Measurements from ENCODE around the gene CD226. TPM values are rescaled to one million over a fixed set of nuclear protein-coding genes. Genes with fewer than 3 reads are reported as not detected.

The CD226 gene
- total RNA-seq, 1 donor from 2014 or later, result 0.40 TPM

GRCh38 chr18:69817335-69817940, 130.2 kb downstream of the CD226 start:
- Mint-ChIP-seq H3K4me1 (no peaks in the 10 kb centered on the region), H3K27ac (ENCODE audit: unreplicated experiment) (no peak overlapping the region), H3K36me3 (ENCODE audit: low read depth) (no peaks in the 10 kb centered on the region), H3K27me3 (ENCODE audit: low read depth) (no peaks in the 10 kb centered on the region), H3K9me3 (peaks cover 18% of the 10 kb centered on the region), H3K4me3 (no peak overlapping the region)
- no peak for DNase-seq (ENCODE audit: low read depth, low spot score)
- TF ChIP-seq CTCF (conservative IDR thresholded peaks at IDR 0.05), result no peak

GRCh38 chr18:69814861-69815385, 132.8 kb downstream of the CD226 start:
- H3K4me1 Mint-ChIP-seq, result no peaks in the 10 kb centered on the region
- TF ChIP-seq CTCF (conservative IDR thresholded peaks at IDR 0.05), result no peak
- no peak overlapping the region for H3K4me3 Mint-ChIP-seq
- no peak overlapping the region for H3K27ac Mint-ChIP-seq (ENCODE audit: unreplicated experiment)
- no peaks in the 10 kb centered on the region for H3K36me3 Mint-ChIP-seq (ENCODE audit: low read depth)
- DNase-seq (ENCODE audit: low read depth, low spot score), result no peak
- no peaks in the 10 kb centered on the region for H3K27me3 Mint-ChIP-seq (ENCODE audit: low read depth)
- H3K9me3 Mint-ChIP-seq, result peaks cover 15% of the 10 kb centered on the region

DNA sequence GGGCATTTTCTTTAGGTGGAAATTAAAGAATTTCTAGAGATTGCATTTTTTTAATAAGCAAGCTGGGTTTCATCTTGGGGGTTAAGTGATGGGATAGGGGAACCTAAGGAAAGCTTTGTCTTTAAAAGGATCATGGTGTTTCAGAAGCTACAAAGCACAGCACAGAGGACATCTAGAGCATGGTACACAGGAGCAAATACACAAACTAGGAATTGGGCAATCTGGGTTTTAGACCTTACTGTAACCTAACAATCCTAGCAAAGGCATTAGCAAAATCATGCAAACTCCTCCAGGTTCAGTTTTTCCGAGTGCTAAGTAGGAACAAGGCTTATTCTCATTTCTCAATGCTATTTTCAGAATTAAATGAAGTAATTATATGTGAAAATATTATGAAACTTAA, 134.1 kb downstream of the CD226 start:
- Mint-ChIP-seq H3K27me3 (ENCODE audit: low read depth) (no peaks in the 10 kb centered on the region), H3K36me3 (ENCODE audit: low read depth) (no peaks in the 10 kb centered on the region), H3K9me3 (peaks cover 15% of the 10 kb centered on the region), H3K4me1 (no peaks in the 10 kb centered on the region), H3K4me3 (no peak overlapping the region), H3K27ac (ENCODE audit: unreplicated experiment) (no peak overlapping the region)
- no peak for DNase-seq (ENCODE audit: low read depth, low spot score)
- no peak for TF ChIP-seq CTCF (conservative IDR thresholded peaks at IDR 0.05)

DNA sequence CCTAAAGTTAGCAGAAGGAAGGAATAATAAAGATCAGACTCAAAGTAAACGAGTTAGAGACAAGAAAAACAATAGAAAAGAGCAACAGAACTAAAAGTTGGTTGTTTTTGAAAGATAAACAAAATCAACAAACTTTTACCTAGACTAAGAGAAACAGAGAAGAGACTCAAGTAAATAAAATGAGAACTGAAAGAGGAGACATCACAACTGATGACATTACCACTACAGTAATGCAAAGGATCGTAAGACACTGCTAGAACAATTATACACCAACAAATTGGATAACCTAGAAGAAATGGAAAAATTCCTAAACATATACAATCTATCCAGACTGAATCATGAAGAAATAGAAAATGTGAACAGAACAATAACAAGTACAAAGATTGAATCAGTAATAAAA, 139.3 kb downstream of the CD226 start:
- no peak overlapping the region for H3K4me3 Mint-ChIP-seq
- no peaks in the 10 kb centered on the region for H3K4me1 Mint-ChIP-seq
- no peak overlapping the region for H3K27ac Mint-ChIP-seq (ENCODE audit: unreplicated experiment)
- no peaks in the 10 kb centered on the region for H3K27me3 Mint-ChIP-seq (ENCODE audit: low read depth)
- no peaks in the 10 kb centered on the region for H3K36me3 Mint-ChIP-seq (ENCODE audit: low read depth)
- H3K9me3 Mint-ChIP-seq, result peaks cover 8% of the 10 kb centered on the region
- DNase-seq (ENCODE audit: low read depth, low spot score), result no peak
- TF ChIP-seq CTCF (conservative IDR thresholded peaks at IDR 0.05), result no peak

- TF ChIP-seq CTCF (conservative IDR thresholded peaks at IDR 0.05), result no peak
- no peak overlapping the region for H3K4me3 Mint-ChIP-seq
- H3K4me1 Mint-ChIP-seq, result no peaks in the 10 kb centered on the region
- H3K27ac Mint-ChIP-seq (ENCODE audit: unreplicated experiment), result no peak overlapping the region
- no peaks in the 10 kb centered on the region for H3K36me3 Mint-ChIP-seq (ENCODE audit: low read depth)
- no peaks in the 10 kb centered on the region for H3K9me3 Mint-ChIP-seq
- no peaks in the 10 kb centered on the region for H3K27me3 Mint-ChIP-seq (ENCODE audit: low read depth)
- DNase-seq (ENCODE audit: low read depth, low spot score), result no peak
These were observed 142.7 kb downstream of the CD226 start for GRCh38 chr18:69804776-69805501.
